K562 (cell line): ENCODE results near the gene MERTK. TPM values are rescaled to one million over a fixed set of nuclear protein-coding genes. Genes with fewer than 3 reads are reported as not detected.

Experiments used
- ARID3B ChIP-seq: fragments of 250-450 bp; sonication (Bioruptor Pico); IDR thresholded peaks from 2 replicates; pipeline ENCODE4 v1.4.0; 2020; ENCODE audit warnings: borderline replicate concordance
- BMI1 ChIP-seq: fragments of 150-350 bp; IDR thresholded peaks from 2 replicates; pipeline ENCODE4 v1.6.1; 2014; ENCODE audit warnings: low read length
- CHCHD3 ChIP-seq: fragments of 250-450 bp; sonication (Bioruptor Pico); IDR thresholded peaks from 2 replicates; pipeline ENCODE4 v2.1.2; 2022; ENCODE audit warnings: mild to moderate bottlenecking
- HMG20A ChIP-seq: fragments of 450-650 bp; formaldehyde crosslinking; conservative IDR thresholded peaks from 2 replicates; pipeline ENCODE4 v1.4.0; 2020; ENCODE audit warnings: mild to moderate bottlenecking, mixed read lengths
- MXI1 ChIP-seq: IDR thresholded peaks from 2 replicates; pipeline ENCODE4 v1.6.1; 2011; ENCODE audit warnings: low read depth, mild to moderate bottlenecking, improper control_type of control experiment, low read length
- NCOA2 ChIP-seq, 2 experiments: fragments of 450-650 bp; IDR thresholded peaks; 2 replicates each; pipeline ENCODE4 v1.6.1; 2018; ENCODE audit warnings: mild to moderate bottlenecking in 2 of 2, moderate library complexity in 1 of 2; ENCODE audit not compliant: partially characterized antibody in 2 of 2
- POLR2G ChIP-seq: fragments of 200-400 bp; formaldehyde crosslinking; IDR thresholded peaks from 2 replicates; pipeline ENCODE4 v1.6.1; 2017; ENCODE audit warnings: low read depth, mild to moderate bottlenecking, antibody characterized with exemption, low read length, moderate library complexity
- SAP30 ChIP-seq: fragments of 200-600 bp; sonication (generic); IDR thresholded peaks from 2 replicates; pipeline ENCODE4 v1.6.1; 2012; ENCODE audit warnings: borderline replicate concordance, low read depth, mild to moderate bottlenecking, moderate library complexity, low read length, control low read depth, inconsistent platforms; ENCODE audit not compliant: insufficient read depth, poor library complexity, severe bottlenecking
- SIN3A ChIP-seq, 2 experiments: fragments of 150-350 bp in 1 of 2; IDR thresholded peaks; 2 replicates each; pipeline ENCODE4 v1.6.1; 2011 to 2016; ENCODE audit warnings: borderline replicate concordance in 2 of 2, low read depth in 2 of 2, low read length in 2 of 2, mild to moderate bottlenecking in 2 of 2, moderate library complexity in 2 of 2; ENCODE audit not compliant: control insufficient read depth in 1 of 2
- SREBF2 ChIP-seq: sonication (generic); formaldehyde crosslinking; IDR thresholded peaks from 2 replicates; pipeline ENCODE4 v1.4.0; 2020; ENCODE audit warnings: mild to moderate bottlenecking, missing genetic modification reagents
- ZNF174 ChIP-seq: fragments of 250-450 bp; sonication (Bioruptor Pico); IDR thresholded peaks from 2 replicates; pipeline ENCODE4 v1.4.0; 2020; ENCODE audit warnings: mild to moderate bottlenecking
- ZNF512 ChIP-seq: IDR thresholded peaks from 2 replicates; pipeline ENCODE4 v1.6.1; 2016; ENCODE audit warnings: missing genetic modification characterization, missing compliant biosample characterization
- polyA plus RNA-seq, 8 experiments: library from polyadenylated mRNA; depleted of rRNA in 4 of 8; stranded (reverse) in 5 of 8; unstranded in 3 of 8; fragments of >200 nt; fragmentation: Nextera tagmentation in 2 of 8; fragmentation: Illumina TruSeq in 1 of 8; extraction: Ambion mirVana in 2 of 8; extraction: Trizol in 1 of 8; gene quantifications; 2 replicates each; pipeline versions ENCODE4 v1.2.1 to v1.2.3, GENCODE V29; 2011 to 2014; ENCODE audit warnings: inconsistent platforms in 1 of 8, missing spikeins in 1 of 8
- total RNA-seq, 7 experiments: library from RNA; depleted of rRNA in 6 of 7; stranded (reverse); fragments of >200 nt in 6 of 7; fragmentation: Illumina TruSeq in 2 of 7; extraction: Trizol in 2 of 7; gene quantifications; 2 replicates each; pipeline versions ENCODE4 v1.2.1 to v1.2.3, GENCODE V29; 2011 to 2021; ENCODE audit warnings: low replicate concordance in 1 of 7
- TF ChIP-seq, protein P1 (sequence below): IDR thresholded peaks from 2 replicates; pipeline ENCODE4 v1.6.1; 2014; ENCODE audit warnings: antibody characterized with exemption
- TF ChIP-seq, protein P2 (sequence below): fragments of 450-650 bp; formaldehyde crosslinking; IDR thresholded peaks from 2 replicates; pipeline ENCODE4 v1.4.0; 2022; ENCODE audit warnings: missing genetic modification characterization

The MERTK gene
- total and polyA plus RNA-seq, 9 of the 15 experiments (the other 6 are each of a cell fraction or from before 2014, with no cell fraction given), result 0.23 to 1.6 (median 0.74) TPM

GRCh38 chr2:112026509-112026908, 128.1 kb downstream of the MERTK start (continued):
- TF ChIP-seq, protein P1, sequence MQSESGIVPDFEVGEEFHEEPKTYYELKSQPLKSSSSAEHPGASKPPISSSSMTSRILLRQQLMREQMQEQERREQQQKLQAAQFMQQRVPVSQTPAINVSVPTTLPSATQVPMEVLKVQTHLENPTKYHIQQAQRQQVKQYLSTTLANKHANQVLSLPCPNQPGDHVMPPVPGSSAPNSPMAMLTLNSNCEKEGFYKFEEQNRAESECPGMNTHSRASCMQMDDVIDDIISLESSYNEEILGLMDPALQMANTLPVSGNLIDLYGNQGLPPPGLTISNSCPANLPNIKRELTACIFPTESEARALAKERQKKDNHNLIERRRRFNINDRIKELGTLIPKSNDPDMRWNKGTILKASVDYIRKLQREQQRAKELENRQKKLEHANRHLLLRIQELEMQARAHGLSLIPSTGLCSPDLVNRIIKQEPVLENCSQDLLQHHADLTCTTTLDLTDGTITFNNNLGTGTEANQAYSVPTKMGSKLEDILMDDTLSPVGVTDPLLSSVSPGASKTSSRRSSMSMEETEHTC, result no peak
- TF ChIP-seq SIN3A (IDR thresholded peaks at IDR 0.05; ENCODE audit: borderline replicate concordance in 2 of 2, control insufficient read depth in 1 of 2, low read depth in 2 of 2, low read length in 2 of 2), result no peak
- no peak for TF ChIP-seq ARID3B (CRISPR knock-in tag)
- TF ChIP-seq, protein P2, sequence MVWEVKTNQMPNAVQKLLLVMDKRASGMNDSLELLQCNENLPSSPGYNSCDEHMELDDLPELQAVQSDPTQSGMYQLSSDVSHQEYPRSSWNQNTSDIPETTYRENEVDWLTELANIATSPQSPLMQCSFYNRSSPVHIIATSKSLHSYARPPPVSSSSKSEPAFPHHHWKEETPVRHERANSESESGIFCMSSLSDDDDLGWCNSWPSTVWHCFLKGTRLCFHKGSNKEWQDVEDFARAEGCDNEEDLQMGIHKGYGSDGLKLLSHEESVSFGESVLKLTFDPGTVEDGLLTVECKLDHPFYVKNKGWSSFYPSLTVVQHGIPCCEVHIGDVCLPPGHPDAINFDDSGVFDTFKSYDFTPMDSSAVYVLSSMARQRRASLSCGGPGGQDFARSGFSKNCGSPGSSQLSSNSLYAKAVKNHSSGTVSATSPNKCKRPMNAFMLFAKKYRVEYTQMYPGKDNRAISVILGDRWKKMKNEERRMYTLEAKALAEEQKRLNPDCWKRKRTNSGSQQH (CRISPR knock-in tag), result no peak
- no peak for TF ChIP-seq SAP30
- no peak for TF ChIP-seq ZNF174
- TF ChIP-seq HMG20A, result no peak
- TF ChIP-seq SREBF2 (CRISPR knock-in tag), result no peak
- no peak for TF ChIP-seq ZNF512 (tag)
- no peak for TF ChIP-seq POLR2G
- TF ChIP-seq CHCHD3 (CRISPR knock-in tag), result no peak
- no peak for TF ChIP-seq BMI1
- TF ChIP-seq NCOA2 (IDR thresholded peaks at IDR 0.05; ENCODE audit: partially characterized antibody in 2 of 2), result no peak
- no peak for TF ChIP-seq MXI1
